Upper lobe of left lung (tissue), 4 donors: Measurements from ENCODE around the gene DTNB.

ENCODE experiments used
- CTCF ChIP-seq, 6 experiments: fragments of 450-650 bp in 4 of 6; fragments of 200-600 bp in 2 of 6; sonication (generic) in 2 of 6; IDR thresholded peaks; one replicate each; pipeline ENCODE4 v1.5.1; 2016 to 2019; ENCODE audit warnings: antibody characterized with exemption in 6 of 6
- EP300 ChIP-seq, 4 donors: sonication (generic); formaldehyde crosslinking; IDR thresholded peaks; one replicate each; pipeline ENCODE4 v1.5.1; 2017; ENCODE audit warnings: antibody characterized with exemption in 4 of 4, control low read depth in 2 of 4
- POLR2A ChIP-seq, 4 donors: fragments of 450-650 bp; IDR thresholded peaks; one replicate each; pipeline ENCODE4 v1.5.1; 2016 to 2017; ENCODE audit warnings: antibody characterized with exemption in 4 of 4, mild to moderate bottlenecking in 2 of 4
- POLR2AphosphoS5 ChIP-seq, 2 donors: sonication (generic); formaldehyde crosslinking; IDR thresholded peaks; one replicate each; pipeline ENCODE4 v1.5.1; 2017; ENCODE audit warnings: antibody characterized with exemption in 2 of 2

GRCh38 chr2:25340181-25340921, 333.0 kb downstream of the DTNB start:
- TF ChIP-seq CTCF (IDR thresholded peaks at IDR 0.05) = no peak
- no peak for TF ChIP-seq POLR2A (IDR thresholded peaks at IDR 0.05)
- TF ChIP-seq EP300 (IDR thresholded peaks at IDR 0.05) = no peak
- TF ChIP-seq POLR2AphosphoS5 (IDR thresholded peaks at IDR 0.05) = no peak
